ENCODE results near the gene FASN.

- no peak for TF ChIP-seq POLR2A (IDR thresholded peaks at IDR 0.05; ENCODE audit: low read depth, low read length)
- no peak for TF ChIP-seq POLR2AphosphoS5 (IDR thresholded peaks at IDR 0.05; ENCODE audit: low read depth, low read length)
- no peak for TF ChIP-seq TAF1 (IDR thresholded peaks at IDR 0.05; ENCODE audit: borderline replicate concordance, low read depth, low read length)
Observed at GRCh38 chr17:82104797-82105416, 6.9 kb upstream of the FASN start.

All from GM12892 (cell line).